Activated CD4-positive, alpha-beta T cell treated with anti-CD3 and anti-CD28 coated beads, Interleukin-2, amount 50 U/mL, for 1 hour (primary cell): ENCODE measurements around the gene TGFBR3L.
"Not testable (repeated sequence)": the region's sequence is repeated elsewhere in the genome, so short reads cannot be mapped to it uniquely, and the experiment has no call there.

ENCODE experiments used
- DNase-seq: peaks from one replicate; pipeline ENCODE4 v3.0.0-alpha.2; 2020

Gene TGFBR3L

DNA sequence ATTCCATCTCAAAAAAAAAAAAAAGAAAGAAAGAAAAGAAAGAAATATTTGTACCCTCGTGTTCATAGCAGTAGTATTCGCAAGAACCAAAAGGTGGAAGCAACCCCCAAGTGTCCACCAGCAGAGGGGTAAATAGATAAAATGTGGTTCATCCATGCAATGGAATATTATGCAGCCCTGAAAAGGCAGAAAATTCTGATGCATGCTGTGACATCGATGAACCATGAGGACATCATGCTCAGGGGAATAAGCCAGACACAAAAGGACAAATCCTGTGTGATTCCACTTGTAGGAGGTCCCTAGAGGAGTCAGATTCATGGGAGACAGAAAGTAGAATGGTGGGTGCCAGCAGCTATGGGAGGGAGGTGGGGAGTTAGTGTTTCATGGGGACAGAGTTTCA lies 32.7 kb upstream of the TGFBR3L start:
- DNase-seq = no peak

DNA sequence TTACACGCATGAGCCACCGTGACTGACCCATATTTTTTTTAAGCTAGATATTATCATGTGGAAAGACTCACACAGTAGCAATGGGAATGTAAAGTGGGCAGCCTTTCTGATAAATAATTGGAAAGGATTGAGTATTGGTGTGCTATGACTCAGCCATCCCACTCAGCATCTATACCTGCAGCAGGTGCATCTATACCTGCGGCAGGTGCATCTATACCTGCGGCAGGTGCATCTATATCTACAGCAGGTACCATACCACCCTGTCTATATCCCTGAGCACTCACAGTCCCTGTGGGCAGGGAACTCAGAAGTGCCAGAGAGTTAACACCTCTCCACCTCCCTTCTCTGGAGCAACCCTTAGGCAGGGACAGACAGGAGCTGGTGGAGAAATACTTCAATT lies 31.5 kb upstream of the TGFBR3L start:
- DNase-seq = no peak

- DNase-seq = no peak
Measured at GRCh38 chr19:7883796-7884570, 30.6 kb upstream of the TGFBR3L start.

- DNase-seq = no peak
Measured at GRCh38 chr19:7885818-7886217, 28.8 kb upstream of the TGFBR3L start.

GRCh38 chr19:7887408-7888144 lies 27.1 kb upstream of the TGFBR3L start:
- DNase-seq = no peak

GRCh38 chr19:7888145-7888825 lies 26.3 kb upstream of the TGFBR3L start, which contains the start of gene LRRC8E:
Gene LRRC8E, plus strand, starts transcription at chr19:7888510. Its CDS starts 7,094 bp downstream, at chr19:7895604.
- peak; percentile 29 for DNase-seq

DNA sequence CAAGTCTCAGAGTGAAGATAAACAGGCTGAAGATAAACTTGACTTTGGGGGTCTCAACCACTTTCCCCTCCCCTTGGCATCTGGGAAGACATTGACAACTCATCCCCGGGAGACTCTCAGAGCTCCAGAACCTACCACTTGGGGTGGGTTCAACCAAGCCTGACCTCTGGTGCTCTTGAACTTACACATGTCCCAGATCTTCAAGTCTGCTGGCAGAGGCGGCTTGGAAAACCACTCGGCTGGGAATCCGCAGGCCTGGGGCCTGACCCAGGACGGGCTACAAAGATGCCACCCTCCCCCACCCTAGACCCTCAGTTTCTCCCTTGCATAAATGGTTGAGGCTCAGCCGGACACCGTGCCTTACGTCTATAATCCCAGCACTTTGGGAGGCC lies 25.8 kb upstream of the TGFBR3L start:
- no peak for DNase-seq

DNA sequence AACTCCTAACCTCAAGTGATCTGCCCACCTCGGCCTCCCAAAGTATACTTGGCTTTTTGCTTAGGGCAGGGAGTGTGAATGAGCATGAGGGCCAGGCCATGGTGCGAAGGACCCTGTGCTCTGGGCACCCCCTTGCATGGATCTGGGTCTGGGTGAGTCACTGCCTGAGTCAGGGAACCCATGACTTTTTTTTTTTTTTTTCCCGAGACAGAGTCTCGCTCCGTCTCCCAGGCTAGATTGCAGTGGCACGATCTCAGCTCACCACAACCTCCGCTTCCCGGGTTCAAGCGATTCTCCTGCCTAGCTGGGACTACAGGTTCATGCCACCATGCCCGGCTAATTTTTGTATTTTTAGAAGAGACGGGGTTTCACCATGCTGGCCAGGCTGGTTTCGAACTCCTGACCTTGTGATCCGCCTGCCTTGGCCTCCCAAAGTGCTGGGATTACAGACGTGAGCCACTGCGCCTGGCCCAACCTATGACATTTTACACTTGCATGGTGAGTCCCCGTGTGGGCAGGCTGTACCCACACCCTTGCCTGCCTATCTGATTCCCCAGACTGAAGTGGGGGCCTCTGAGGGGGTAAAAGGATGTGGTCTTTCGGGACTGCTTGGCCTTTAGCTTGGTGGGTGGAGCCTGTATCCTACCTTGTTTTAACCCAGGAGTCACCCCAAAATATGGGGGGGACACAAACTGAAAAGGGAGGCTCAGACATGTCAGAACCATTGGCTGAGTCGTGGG lies 21.1 kb upstream of the TGFBR3L start:
- not testable (repeated sequence) for DNase-seq

- DNase-seq = no peak
Measured at GRCh38 chr19:7894612-7895309, 19.9 kb upstream of the TGFBR3L start.

DNA sequence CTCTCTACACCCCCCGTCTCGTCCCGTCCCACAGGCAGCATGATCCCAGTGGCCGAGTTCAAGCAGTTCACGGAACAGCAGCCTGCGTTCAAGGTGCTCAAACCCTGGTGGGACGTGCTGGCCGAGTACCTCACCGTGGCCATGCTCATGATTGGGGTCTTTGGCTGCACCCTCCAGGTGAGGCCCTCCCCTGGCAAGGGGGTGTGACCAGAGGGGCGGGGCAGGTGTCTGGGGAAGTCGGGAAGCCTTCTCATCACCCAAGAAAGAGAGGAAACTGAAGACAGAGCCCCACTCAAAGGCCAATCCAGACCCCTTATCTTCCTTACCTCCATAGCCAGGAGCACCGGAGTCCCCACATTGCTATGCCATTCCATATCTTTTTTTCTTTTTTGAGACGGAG lies 19.1 kb upstream of the TGFBR3L start:
- DNase-seq = no peak

- no peak for DNase-seq
Measured at GRCh38 chr19:7897292-7897691, 17.3 kb upstream of the TGFBR3L start.

- DNase-seq = no peak
Measured at GRCh38 chr19:7898967-7899366, 15.7 kb upstream of the TGFBR3L start.

GRCh38 chr19:7899751-7900378 lies 14.8 kb upstream of the TGFBR3L start:
- DNase-seq = no peak

DNA sequence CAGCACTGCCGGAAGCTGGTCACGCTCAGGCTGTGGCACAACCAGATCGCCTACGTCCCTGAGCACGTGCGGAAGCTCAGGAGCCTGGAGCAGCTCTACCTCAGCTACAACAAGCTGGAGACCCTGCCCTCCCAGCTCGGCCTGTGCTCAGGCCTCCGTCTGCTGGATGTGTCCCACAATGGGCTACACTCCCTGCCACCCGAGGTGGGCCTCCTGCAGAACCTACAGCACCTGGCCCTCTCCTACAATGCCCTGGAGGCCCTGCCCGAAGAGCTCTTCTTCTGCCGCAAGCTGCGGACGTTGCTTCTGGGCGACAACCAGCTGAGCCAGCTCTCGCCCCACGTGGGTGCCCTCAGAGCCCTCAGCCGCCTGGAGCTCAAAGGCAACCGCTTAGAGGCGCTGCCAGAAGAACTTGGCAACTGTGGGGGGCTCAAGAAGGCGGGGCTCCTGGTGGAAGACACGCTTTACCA lies 14.2 kb upstream of the TGFBR3L start:
- DNase-seq = no peak

- DNase-seq = no peak
Measured at GRCh38 chr19:7900931-7901330, 13.7 kb upstream of the TGFBR3L start.

DNA sequence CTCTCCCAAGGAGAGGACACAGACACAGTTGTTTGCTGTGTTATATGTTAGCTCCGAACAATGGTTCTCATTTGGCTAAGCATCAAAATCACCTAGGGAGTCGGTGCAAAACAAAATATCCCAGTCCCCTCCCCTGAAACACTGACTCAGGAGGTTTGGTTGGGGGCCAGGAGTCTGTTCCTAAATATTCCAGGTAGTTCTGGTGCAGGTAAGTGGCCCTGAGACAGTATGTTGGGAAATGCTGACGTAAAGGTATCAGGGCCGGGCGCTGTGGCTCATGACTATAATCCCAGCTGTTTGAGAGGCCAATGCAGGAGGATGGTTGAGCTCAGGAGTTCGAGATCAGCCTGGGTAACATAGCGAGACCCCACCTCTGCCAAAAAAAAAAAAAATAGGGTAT lies 13.3 kb upstream of the TGFBR3L start:
- no peak for DNase-seq

- no peak for DNase-seq
Measured at GRCh38 chr19:7902796-7903243, 11.8 kb upstream of the TGFBR3L start.

DNA sequence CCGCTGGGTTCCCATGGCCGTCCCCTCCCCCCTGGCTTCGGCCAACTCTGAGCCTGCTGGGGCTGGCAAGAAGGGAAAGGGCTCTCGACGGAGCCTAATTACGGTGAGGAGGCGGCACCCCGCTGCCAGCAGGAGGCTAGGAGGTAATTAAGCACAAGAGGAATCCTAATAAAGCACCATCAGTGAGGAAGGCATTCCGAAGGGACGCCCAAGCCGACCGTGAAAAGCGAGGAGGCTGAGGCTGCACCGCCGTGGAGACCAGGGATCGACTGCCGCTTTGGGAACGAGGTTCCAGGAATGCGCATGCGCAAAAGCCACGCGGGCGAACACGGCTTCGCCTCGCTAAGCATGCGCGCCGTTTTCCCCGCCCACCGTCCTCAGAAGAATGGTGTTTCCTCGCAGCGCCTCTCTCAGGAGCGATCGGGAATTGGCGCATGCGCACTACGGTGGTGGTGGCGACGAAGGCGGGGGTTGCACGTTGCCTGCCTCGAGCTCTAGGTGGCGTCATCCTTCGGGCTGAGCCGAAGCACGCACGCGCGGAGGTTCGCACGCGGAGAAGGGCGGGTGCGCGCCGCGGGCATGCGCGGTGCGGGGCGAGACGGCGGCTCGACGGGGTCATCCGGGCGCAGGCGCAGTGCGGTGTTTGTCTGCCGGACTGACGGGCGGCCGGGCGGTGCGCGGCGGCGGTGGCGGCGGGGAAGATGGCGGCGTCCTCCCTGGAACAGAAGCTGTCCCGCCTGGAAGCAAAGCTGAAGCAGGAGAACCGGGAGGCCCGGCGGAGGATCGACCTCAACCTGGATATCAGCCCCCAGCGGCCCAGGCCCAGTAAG lies 11.2 kb upstream of the TGFBR3L start, which contains the start of gene MAP2K7:
Gene MAP2K7 (plus strand): TSS at position 634 of the 830 bp plus-strand sequence. CDS start 68 bp downstream, at position 702.
- peak; percentile 100 for DNase-seq

DNA sequence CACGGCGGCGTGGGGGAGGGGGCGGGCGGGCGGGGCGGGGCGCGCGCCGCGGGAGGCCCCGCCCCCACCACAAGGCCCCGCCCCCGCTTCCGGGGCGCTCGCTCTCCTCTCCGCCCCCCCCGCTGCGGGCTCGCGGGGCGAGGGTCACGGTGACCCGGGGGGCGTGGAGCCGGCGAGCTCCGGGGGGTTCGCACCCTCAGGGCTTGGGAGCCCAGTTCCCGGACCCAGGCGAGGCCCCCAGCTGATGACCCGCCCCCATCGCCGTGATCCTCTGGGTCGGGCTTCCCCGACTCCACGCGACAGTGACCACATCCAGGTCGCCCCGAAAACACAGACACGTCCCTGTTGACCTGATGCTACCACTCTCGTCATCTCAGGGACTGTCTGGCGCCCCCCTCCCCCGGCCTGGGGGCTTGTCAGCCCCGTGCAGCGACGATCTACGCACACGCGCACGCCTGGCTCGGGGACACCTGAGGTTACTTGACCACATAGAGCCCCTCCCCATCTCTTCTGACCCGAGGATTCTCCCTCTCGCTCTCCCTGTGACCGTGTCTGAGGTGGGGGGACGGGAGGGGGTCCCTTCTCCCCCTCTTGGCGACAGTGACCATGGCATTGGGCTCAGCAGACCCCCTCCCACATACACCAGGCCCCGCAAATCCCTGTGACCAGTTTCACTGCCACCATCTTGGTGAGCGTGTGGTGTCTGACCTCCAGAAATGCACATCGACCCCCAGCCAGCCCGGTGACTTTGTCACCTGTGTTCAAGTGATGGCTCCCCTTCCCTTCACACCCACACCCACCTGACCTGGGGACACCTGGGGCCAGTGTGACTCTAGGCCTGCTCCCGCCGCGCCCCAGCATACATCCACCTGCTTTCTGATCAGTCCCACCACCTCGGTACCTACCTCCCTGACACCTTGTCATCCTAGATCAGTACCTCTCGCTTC lies 10.3 kb upstream of the TGFBR3L start:
- DNase-seq = peak; percentile 61
